SU-DHL-6 (cell line): ENCODE results near the gene MTHFR.

Experiments used
- CTCF ChIP-seq: fragments of 200-600 bp; sonication (generic); IDR thresholded peaks from one replicate; pipeline ENCODE4 v1.5.1; 2017; ENCODE audit warnings: antibody characterized with exemption, mild to moderate bottlenecking, low read length, moderate library complexity; ENCODE audit not compliant: insufficient read depth, poor library complexity, severe bottlenecking
- EZH2phosphoT487 ChIP-seq: fragments of 200-600 bp; sonication (generic), shearing (Covaris generic); conservative IDR thresholded peaks from 2 replicates; pipeline ENCODE4 v1.6.1; 2018; ENCODE audit warnings: mild to moderate bottlenecking, antibody characterized with exemption, low read length, moderate library complexity, mixed read lengths

DNA sequence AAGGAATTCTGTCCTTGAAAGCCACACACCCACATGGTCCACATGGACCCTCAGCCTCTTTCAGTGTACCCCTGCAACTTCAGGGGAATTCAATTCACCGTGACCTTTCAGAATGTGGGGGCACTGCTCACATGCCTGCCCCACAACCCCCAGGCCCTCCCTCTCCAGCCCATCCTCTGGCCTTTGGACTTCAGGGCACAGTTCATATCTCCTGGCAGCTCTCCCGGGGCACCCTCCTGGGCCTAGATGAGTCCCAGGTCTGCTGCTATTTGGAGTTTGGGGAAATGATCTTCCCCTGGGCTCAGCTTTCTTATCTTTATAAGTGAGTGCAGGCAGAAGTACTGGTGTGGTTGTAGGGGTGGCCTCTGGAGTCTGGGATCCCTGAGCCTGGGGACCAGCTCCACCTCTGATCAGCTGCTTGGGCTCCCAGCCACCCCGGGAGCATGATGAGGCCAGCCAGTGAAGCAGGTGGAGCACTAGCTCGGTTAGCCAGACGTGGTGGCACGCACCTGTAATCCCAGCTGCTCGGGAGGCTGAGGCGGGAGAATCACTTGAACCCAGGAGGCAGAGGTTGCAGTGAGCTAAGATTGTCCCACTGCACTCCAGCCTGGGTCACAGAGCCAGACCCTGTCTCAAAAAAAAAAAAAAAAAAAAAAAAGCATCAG lies 28.0 kb downstream of the MTHFR start:
- no peak for TF ChIP-seq EZH2phosphoT487
- no peak for TF ChIP-seq CTCF
